HG02610 (cell line): ENCODE measurements around the gene PHLDB2.
"Not testable (repeated sequence)": the region's sequence is repeated elsewhere in the genome, so short reads cannot be mapped to it uniquely, and the experiment has no call there.

Experiments
- ATAC-seq: cut with Tn5 transposase; IDR thresholded peaks from one replicate; pipeline ENCODE4 v1.9.1; 2021; ENCODE audit warnings: mild to moderate bottlenecking, moderate library complexity; ENCODE audit not compliant: unreplicated experiment

Gene PHLDB2

DNA sequence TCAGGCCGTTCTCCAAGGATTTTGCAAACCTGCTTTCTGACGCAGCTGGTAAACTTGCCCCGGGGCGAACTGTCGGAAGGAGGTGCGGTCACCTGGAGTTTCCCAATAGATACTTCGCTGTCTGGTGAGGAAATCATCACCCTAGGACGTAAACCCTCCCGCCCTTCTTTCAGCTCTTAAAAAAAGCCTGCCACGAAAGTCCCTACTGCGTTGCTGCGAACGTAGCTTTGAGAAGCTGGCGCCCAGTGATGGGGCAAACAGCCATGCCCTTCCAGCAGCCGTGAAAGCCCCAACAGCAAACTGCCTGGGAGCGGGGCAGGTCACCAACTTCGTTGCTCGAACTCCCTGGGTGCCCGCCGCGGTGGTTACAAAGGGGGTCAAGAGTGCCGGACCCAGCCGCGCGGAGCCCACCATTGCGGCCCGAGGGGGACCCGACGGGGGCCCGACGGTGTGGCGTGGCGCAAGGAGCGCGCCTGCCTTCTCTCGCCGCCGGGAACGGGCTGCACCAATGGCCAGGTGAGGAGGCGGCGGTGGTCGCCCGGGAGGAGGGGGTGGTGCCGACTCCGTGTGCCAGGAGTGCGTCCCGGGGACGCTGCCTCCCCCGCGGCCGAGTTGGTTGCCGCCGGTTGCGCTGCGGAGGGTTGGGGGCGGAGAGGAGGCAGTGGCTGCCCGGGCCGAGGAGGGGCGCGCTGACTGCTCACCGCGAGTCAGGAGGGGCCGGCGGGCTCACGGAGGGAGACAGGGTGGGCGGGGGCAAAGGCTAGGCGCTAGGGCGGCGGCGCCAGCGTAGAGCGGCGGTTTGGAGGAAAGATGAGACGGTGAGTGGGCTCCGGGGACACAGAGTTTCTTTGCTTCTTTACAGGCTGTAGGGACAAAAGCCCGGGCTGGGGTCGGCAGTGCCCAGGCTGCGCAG lies at the start of gene PHLDB2:
TSS of gene PHLDB2 (plus strand) at position 205 of the 913 bp plus-strand sequence. CDS start 24,813 bp downstream, outside the sequence.
- ATAC-seq = no peak

DNA sequence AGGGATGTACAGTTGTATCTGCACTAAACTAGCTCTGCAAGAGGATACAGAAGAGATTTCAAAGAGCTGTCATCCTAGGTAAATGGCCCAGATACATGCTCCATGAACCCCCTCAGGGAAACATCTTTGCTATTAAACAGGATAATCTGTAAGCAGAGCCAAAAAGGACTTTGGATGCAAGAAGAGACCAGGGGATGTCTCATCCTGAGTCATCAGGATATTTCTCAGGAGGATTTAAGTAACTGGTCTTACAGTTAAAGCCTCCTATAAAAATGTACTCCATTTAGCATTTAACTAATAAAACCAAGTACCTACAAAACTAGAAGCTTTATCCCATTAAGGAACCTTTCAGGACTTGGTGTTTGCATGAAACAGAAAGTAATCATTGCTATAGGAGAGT lies 48.2 kb upstream of the PHLDB2 start:
- no peak for ATAC-seq

DNA sequence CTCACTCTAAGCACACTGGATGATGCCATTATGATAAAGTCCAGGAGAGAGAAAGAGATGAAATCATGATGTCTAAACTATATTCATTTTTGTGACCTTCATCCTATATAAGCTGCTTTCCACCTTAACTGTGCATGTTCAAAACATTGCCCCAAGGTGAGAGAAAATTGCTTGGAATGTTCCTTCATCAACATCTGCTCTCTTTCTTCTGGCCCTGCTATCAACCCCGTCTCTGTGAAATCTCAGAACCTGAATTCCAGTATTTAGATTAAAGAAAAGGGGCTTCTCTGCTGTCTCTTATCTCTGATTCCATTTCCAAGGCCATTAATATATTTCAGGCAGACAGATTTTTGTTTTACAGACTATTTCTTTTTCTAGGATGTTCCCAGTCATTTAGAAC lies 47.3 kb upstream of the PHLDB2 start:
- ATAC-seq = no peak

DNA sequence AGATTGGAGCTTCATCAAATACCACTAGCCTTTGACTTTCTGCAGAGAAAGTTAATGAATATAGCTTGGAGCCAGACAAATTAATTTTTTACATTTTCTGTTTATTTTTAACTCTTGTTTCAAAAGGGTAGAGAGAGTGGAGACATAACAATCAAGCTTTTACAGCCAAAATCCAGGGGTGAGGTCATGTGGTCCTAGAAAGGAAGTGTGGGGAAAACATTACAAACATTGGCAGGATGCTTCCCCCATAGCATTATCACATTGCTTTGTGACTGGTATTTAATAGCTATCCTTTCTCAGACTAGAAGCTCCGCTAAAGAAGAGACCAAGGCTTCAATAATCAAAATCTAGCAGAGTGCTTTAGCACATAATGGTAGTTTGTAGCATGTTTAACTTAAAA lies 46.4 kb upstream of the PHLDB2 start:
- ATAC-seq = no peak

DNA sequence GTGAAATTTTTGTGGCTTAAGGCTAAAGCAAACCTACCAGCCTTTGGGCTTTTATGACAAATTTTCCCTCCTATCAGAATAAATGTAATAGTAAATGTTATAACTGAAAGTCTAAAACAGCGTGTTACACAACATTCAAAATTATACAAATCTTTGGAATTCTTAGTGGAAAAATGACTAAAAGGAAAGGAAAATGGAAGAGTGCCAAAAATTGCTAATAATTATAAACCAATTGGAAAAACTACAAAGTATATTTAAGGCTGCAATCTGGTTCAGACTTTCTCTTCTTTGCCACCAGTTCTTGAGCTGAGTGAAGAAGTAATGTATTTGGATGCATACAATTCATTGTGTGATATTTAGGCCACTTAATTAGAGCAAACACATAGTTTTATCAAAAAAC lies 45.6 kb upstream of the PHLDB2 start:
- no peak for ATAC-seq

DNA sequence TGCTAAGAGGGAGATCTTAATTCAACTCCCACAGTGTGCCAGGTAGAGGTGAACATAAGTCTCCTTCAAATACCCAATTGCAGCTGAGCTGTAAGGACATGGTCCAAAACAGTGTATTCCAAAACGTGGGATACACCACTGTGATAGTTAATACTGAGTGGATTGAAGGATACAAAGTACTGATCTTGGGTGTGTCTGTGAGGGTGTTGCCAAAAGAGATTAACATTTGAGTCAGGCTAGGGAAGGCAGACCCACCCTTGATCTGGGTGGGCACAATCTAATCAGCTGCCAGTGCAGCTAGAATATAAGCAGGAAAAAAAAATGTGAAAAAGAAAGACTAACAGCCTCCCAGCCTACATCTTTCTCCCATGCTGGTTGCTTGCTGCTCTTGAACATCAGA lies 45.1 kb upstream of the PHLDB2 start:
- ATAC-seq = no peak

DNA sequence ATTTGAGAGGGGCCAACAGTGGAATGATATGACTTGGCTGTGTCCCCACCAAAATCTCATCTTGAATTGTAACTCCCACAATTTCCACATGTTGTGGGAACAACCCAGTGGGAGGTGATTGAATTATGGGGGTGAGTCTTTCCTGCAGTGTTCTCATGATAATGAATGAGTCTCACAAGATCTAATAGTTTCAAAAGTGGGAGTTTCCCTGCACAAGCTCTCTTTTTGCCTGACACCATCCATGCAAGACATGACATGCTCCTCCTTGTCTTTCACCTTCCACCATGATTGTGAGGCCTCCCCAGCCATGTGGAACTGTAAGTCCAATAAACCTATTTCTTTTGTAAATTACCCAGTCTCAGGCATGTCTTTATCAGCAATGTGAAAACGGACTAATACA lies 42.3 kb upstream of the PHLDB2 start:
- not testable (repeated sequence) for ATAC-seq

DNA sequence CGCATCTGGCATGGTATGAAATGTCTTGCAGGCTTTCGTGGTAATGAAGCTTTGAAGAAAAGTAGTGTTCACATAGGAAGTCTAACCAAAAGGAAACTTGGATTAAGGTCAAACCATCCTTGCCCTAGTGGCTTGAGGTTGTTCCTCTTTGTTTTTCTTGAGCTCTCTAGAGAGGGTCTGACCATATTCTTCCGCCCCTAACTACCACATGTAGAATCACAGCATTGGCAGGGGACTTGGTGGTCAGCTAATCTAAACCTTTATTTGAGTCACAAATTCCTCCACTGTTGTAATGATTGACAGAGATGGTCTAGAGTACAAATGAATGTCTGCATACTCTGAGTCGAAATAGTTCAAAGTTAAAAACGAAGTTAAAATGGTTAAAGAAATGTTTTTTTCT lies 39.1 kb upstream of the PHLDB2 start:
- ATAC-seq = no peak

DNA sequence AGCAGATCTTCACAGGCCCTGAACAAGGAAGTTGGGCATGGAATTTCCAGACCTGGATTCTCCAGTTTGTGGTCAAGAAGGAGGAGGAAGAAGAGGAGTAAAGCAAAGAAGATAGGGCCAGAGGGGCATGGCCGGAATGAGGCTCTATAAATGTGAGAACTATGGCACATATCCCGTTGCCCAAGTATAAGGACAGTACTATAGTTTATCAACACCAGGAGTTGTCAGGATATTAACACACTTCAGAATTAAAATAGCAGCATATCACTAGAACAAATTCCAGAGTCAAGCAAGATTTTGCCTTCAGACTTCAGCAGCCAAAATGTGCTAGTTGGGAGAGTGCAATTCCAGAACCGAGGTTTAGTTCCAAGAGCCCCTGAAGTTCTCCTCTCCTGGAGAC lies 38.4 kb upstream of the PHLDB2 start:
- ATAC-seq = no peak

DNA sequence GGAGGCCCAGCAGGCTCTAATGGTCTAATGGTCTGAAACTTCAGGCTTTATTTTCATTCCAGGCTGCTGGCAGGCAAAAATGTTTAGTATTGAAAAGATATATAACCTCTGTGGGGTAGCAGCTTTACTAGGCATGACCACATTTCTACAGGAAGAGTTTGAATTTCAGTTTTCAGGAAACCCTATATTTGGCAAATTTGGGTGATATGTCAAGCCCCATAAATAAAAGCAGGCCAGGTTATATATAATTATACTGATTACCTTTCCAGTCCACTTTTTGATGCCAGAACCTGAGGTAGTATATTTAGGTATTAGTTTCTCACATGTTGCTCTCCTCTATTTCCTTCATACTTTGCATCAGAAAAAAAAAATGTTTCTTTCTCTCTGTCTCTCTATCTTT lies 37.2 kb upstream of the PHLDB2 start:
- ATAC-seq = no peak

DNA sequence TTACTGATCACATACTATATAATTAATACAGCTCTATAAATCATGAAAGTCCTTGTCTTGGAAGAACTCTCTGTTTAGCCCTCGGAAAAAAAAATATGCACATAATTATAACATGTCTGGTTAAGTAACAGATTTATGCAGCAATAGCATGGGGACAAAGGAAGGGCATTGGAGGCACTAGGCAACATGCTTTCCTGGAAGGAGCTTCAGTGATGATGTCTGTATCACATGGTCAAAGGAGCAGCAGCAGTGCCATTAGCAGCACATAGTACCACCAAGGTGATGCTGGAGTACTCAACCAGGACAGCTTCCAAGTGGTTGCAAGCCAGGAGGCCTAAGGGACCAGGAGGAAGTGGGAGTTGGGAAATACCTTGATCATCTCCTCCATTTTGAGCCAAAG lies 36.3 kb upstream of the PHLDB2 start:
- no peak for ATAC-seq

DNA sequence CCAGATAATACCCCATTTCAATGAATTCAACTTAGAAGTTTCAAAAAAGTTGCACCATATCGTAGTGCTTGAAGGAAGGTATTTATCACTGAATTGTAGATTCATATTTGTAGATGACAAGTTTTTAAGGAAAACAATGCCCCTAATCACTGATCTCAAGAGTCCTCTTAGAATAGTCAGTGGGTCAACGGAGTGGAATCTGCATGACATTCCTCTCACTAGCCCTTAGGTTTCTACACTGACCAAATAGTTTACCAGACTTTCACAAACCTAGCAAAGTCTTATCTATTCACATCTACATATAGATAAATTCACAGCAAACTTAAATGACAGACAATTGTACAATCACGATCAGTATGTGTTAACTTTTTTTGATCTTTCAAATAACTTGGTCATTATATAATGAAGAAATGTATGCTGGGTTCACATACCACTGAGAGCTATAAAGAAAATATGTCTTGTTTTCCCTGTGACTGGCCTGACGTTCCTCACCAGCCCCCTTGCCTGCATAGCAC lies 35.7 kb upstream of the PHLDB2 start:
- no peak for ATAC-seq

DNA sequence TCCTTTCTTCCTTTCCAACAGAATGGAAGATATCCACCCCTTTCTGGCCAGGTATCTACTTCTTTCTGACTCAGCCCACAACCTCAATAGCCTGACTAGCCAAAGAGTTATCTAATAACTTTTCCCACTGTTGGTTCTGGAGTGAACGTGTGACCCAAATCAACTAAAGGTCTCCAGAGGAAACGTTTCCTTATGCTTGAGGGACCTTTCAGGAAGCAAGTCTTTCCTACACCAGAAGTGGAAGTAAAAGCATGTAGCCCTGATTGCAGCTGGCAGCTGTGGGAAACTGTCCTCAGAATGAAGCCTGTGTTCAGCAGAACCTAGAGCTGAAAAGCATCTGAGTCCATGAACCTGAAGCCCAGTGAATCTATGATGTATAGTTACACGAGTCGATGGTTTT lies 34.7 kb upstream of the PHLDB2 start:
- ATAC-seq = no peak

DNA sequence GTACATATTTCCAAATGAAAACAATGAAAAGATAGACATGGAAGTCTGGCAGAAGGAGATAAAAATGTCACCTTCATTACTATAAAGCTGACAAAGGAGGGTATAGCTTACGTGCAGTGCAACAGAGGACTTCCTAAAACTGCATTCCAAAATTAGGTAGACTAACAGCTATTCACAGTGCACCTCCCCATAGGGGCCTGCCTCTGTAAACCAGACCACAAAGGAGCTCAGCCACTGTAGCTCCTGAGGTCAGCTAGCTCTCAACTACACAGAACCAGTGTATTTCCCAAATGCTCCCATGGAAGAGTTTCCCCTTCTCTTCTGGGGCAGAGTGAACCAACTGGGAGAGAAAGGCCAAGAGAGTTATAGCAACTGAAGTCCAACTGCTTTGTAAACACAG lies 31.2 kb upstream of the PHLDB2 start:
- ATAC-seq = no peak

DNA sequence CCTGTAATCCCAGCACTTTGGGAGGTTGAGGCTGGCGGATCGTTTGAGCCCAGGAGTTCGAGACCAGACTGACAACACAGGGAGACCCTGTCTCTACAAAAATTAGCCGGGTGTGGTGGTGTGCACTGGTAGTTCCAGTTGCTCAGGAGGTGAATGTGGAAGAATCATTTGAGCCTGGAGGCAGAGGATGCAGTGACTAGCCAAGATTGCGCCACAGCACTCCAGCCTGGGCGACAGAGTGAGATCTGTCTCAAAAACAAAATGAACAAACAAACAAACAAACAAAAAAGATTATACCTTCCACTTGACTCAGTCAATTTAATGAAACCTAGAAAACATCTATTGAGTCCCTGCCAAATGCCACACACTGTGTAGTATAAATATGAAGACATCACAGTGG lies 30.5 kb upstream of the PHLDB2 start:
- ATAC-seq = no peak

DNA sequence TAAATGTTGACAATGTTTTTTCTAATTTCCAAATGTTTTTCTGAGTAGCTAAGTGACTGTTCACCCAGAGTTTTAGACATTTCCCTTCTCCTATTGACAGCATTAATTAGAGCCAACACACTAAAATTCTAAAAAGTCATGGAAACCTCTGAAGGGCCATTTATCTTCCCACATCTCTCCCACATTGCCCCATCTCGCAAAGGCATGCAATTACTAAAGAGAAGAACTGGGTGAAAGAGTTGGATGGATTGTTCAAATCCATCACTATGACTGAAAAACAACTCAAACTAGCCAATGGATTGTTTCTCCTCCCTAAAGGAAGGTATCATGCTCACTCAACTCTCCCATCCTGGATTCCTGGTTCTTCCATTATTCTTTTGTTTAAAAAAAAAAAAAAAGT lies 30.0 kb upstream of the PHLDB2 start:
- no peak for ATAC-seq

DNA sequence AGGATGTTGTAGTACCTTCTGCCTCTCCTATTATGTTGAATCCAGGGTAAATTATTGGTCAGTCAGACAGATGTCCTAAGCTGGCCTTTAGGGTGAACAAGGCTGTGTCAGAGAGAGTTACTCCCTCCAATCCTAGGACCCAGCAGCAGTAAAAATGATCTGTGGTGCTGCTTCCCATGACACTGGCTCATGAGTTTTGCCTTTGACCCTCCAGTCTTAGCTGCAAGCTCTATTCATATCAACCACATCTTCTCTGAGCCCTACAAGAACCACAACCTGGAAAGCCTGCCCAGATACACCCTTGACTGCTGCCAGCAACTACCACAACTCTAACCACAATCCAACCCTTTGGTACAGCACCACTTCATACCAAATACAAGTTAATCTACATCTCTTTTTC lies 27.2 kb upstream of the PHLDB2 start:
- no peak for ATAC-seq

DNA sequence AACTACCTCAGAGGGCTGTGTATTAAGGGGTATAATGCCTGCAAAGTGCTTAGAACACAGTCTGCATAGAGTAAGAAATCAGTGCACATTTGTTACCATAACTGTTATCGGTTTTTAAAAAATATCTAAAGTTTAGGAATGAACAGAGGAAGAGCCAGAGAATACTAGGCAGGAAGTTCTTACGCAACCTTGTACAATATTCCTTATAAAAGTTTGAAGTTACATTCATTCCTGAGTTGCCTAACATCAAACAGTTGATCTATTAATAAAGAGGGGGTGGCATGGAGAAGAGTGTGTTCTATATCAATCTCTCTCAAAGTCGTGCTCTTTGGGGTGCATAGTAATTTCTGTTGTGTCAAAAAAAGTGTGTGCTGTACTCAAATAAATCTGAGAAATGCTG lies 22.0 kb upstream of the PHLDB2 start:
- no peak for ATAC-seq

DNA sequence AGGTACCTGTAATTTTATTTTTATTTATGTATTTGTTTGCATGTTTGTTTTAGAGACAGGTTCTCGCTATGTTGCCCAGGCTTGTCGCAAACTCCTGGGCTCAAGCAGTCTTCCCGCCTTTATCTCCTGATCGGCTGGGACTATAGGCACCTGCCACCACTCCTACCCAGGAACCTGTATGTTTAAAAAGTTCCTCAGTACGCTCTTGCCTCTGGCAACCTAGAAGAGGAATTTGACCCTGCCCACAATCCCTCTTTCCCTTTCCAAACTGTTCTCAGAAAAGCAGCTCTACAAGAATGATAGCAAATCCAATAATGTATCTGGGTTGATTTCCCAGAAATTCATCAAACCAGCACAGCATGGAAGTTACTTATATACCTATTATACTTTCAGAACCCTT lies 20.9 kb upstream of the PHLDB2 start:
- no peak for ATAC-seq

DNA sequence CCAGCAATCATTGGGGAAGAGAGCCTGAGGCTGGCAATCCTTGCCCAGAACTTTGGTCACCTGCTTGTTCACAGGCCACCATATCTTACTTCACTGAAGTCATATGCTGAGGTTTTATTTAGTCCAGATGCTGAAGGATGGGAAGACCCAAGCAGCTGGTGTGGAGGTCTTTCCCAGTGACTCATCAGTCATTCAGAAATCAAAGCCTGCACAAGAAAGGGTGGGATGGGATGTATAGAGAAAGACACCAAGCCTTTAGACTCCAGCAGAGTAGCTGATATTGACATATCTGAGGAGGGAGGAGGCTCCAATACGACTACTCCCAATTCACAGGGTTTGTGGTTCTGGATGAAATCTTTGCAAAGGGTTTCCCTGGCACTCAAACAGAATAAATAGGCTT lies 13.0 kb upstream of the PHLDB2 start:
- ATAC-seq = no peak

DNA sequence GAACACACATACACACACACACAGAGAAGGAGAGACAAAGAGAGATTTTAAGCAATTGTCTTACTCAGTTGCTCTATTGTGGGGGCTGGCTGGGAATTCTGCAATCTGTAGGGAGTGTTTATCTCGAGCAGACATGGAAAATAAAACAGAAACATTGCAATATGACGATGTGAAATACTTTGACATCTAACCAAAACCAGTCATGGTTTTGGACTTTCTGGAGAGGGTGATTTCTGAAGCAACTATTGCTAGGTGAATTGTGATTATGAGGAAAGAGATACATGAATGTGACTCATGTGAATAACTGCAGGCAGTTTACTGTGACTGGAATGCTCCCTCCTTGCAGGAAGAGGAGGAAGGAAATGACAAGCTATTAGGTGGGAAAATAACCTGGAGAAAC lies 12.3 kb upstream of the PHLDB2 start:
- no peak for ATAC-seq

DNA sequence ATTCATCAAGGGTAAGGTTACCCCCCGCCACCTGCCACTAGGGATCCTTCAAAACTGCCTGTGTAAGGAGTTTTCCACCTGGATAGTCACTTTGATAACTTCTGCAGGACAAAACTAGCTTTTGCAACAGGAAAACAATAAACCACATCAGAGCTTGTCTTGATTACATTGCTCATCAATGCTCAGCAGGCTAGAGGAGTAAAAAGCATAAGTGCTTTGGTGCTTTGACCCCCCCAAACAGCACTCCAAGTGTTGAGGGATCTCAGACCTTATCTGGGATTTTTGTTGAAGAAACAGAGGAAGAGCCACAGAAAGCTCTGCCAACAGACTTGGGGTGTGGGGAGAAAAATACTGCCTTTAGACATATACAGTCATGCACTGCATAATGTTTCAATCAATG lies 10.8 kb upstream of the PHLDB2 start:
- ATAC-seq = no peak

DNA sequence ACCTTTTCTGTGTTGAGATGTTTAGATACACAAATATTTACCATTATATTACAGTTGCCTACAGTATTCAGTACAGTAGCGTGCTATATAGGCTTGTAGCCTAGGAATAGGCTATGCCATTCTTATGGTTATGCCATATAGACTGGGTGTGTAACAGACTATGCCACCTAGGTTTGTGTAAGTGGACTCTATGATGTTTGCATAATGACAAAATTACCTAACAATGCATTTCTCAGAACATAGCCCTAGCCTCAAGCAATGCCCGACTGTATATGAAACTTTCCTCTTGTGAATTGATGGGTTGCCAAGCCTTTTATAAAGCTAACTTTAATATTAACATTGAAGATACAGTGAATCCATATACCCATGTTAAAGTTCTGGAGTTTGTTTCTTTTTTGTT lies 10.3 kb upstream of the PHLDB2 start:
- no peak for ATAC-seq
